ENCODE measurements around the gene SCT. TPM values are rescaled to one million over a fixed set of nuclear protein-coding genes. Genes with fewer than 3 reads are reported as not detected.
A peak's percentile ranks its signal among the peaks of the same experiment; 100 is the strongest.

SCT gene
- total and polyA plus RNA-seq, 8 donors: 0.95 to 3.1 TPM; not detected in 6

DNA sequence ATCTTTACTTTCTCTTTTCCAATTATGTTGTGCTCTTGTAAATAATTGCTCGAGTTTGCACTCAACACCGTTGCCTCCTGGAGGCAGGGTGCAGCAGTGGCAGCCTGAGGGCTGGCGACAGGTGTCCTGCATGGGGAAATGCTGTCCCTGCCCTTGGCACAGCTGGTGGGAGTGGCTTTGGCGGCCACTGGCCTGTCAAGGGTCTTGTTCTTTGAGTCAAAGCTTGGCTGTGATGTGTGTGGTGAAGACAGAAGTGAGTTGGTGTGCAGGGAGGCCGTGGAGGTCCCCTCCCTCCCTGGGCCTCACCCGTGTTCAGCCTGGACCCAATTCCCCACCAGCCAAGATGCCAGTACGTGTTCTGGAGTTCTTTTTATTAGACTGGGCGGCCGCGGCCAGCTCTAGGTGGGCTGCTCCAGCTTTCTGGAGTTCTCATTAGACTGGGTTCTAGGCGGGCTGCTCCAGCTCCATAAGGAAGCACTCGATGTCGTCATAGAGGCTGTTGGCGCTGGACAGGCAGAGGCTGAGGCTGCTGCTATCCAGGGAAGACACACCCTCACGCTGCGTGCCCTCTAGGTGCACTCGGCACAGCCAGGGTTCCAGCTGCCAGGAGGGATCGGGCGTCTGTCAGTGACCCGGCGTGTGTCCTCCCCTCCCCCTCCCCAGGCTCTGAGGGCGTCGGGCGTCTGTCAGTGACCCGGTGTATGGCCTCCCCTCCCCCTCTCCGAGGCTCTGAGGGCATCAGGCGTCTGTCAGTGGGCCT, 14.6 kb downstream of the SCT start:
- peaks cover 59 to 72% (median 67%) of the 10 kb centered on the region in 4 donors for H3K36me3 ChIP-seq
- intact Hi-C loops (cut with DNase I; ENCODE audit: low total_unique reads): no loop called here
- H3K4me3 ChIP-seq: peak overlapping the region in 1 of 4 donors; percentile 58
- no peaks in the 10 kb centered on the region for H3K27me3 ChIP-seq
- 49 to 65% (median 56%) methylated on average over 13 to 27 of the region's 27 CpGs for WGBS, 5 donors
- peaks cover 36 to 57% (median 51%) of the 10 kb centered on the region in 4 donors for H3K4me1 ChIP-seq
- peak; percentile 62 to 76 for DNase-seq
- no peaks in the 10 kb centered on the region for H3K9me3 ChIP-seq
- H3K27ac ChIP-seq: peak overlapping the region; percentile 61 to 99 (median 68)
- TF ChIP-seq CTCF (IDR thresholded peaks at IDR 0.05) (peak in 4 of 7 experiments; percentile 16 to 74 (median 53)), POLR2A (IDR thresholded peaks at IDR 0.05) (no peak), POLR2AphosphoS5 (IDR thresholded peaks at IDR 0.05) (no peak)

DNA sequence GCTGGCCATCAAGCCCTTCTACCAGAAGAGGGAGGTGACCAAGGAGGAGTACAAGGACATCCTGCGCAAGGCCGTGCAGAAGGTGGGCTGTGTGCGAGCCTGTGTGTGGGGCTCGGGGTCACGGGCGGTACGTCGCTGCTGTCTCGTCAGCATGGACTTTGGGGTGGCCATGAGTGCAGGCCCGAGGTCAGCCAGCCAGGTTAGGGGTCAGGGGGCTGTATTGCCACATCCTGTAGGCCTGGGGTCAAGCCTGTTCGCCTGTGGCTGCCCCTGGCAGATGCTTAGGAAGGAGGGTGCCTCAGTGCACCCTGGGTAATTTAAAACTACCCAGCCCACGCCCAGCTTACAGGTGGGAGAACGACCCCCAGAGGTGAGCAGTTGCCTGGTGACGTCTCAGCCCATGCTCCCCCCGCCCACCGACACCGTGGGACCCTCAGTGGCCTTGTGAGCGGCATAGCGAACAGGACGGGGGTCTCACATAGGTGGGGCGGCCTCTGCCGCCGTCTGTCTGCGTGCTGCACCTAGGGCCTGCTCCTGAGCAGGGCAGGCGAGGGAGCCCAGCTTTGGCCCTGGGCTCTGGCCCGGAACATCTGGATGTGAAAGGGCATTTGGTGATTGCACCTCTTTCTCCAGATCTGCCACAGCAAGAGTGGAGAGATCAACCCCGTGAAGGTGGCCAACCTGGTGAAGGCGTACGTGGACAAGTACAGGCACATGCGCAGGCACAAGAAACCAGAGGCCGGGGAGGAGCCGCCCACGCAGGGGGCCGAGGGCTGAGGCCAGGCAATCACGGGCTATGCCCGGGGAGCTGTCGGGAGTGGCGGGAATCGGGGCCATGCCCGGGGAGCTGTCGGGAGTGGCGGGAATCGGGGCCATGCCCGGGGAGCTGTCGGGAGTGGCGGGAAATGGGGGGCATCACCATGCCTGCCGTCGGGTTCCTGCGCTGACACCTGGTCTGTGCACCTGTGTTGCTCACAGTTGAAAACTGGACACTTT, 15.7 kb downstream of the SCT start:
- Histone ChIP-seq H3K27ac (peak overlapping the region in 4 of 5 donors; percentile 21 to 99 (median 78)), H3K36me3 (peaks cover 70 to 83% (median 78%) of the 10 kb centered on the region in 4 donors)
- no peak for DNase-seq

GRCh38 chr11:610146-610801, 16.7 kb downstream of the SCT start:
- WGBS, 5 donors: 91 to 97% (median 96%) methylated on average over 10 to 18 of the region's 18 CpGs
- Histone ChIP-seq H3K4me3 (no peak overlapping the region), H3K27ac (no peak overlapping the region), H3K27me3 (no peaks in the 10 kb centered on the region), H3K36me3 (peaks cover 79 to 93% (median 88%) of the 10 kb centered on the region in 4 donors), H3K9me3 (no peaks in the 10 kb centered on the region), H3K4me1 (peaks cover 29 to 52% (median 50%) of the 10 kb centered on the region in 4 donors)
- intact Hi-C loops (cut with DNase I; ENCODE audit: low total_unique reads): no loop called here
- DNase-seq: no peak
- no peak for TF ChIP-seq CTCF (IDR thresholded peaks at IDR 0.05)
- TF ChIP-seq EP300 (IDR thresholded peaks at IDR 0.05): no peak
- no peak for TF ChIP-seq POLR2A (IDR thresholded peaks at IDR 0.05)
- no peak for TF ChIP-seq POLR2AphosphoS5 (IDR thresholded peaks at IDR 0.05)

More for the DNA sequence above, 15.7 kb downstream of the SCT start:
- no peaks in the 10 kb centered on the region for H3K9me3 ChIP-seq
- WGBS, 5 donors: 72 to 80% (median 74%) methylated on average over 42 to 49 of the region's 49 CpGs
- H3K27me3 ChIP-seq: no peaks in the 10 kb centered on the region
- intact Hi-C loops (cut with DNase I; ENCODE audit: low total_unique reads): no loop called here
- peaks cover 34 to 51% (median 49%) of the 10 kb centered on the region in 4 donors for H3K4me1 ChIP-seq
- H3K4me3 ChIP-seq: no peak overlapping the region
- TF ChIP-seq CTCF (IDR thresholded peaks at IDR 0.05): no peak
- TF ChIP-seq EP300 (IDR thresholded peaks at IDR 0.05): no peak
- no peak for TF ChIP-seq POLR2A (IDR thresholded peaks at IDR 0.05)
- no peak for TF ChIP-seq POLR2AphosphoS5 (IDR thresholded peaks at IDR 0.05)

All from stomach (tissue), 9 donors.